ENCODE data around the gene MAGI1.
"Not testable (repeated sequence)": the region's sequence is repeated elsewhere in the genome, so short reads cannot be mapped to it uniquely, and the experiment has no call there.

The MAGI1 gene

DNA sequence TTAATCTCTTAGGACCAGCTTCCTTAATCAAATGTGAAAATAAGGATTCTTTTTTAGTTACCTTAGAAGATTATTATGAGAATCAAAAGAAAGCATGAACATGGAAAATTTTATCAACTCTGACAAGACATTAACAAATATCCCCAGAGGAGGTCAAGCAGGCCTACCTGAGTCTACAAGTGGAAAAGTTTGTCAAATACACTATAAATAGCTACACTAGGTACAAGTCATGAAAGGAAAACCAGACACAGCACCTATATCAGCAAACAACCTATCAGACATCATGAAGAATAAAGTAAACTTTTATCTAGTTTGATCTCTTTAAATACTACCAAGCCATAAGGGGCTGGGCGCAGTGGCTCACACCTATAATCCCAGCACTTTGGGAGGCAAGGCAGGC lies 126.1 kb downstream of the MAGI1 start:
- in situ Hi-C loops (cut with MboI; ENCODE audit: low sequenced_read_pairs): no loop called here

DNA sequence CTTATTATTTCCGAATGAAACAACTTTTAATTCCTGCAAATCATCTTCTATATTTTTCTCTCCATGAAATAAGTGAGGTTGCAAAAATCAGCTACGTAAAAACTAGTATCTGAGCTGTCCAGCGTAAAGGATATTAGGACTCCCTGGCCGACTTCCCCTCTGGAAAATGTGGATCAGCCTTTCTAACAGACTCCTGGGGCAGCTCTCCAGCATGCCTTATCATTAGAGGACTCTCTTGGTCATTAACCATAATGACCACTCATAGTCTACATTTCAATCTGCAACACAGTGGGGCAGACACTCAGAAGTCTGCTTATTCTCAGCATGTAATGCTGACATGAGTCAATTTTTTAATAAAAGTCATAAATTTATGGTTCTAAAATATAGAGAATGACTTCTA lies 130.1 kb downstream of the MAGI1 start:
- in situ Hi-C loops (cut with MboI; ENCODE audit: low sequenced_read_pairs): no loop called here

DNA sequence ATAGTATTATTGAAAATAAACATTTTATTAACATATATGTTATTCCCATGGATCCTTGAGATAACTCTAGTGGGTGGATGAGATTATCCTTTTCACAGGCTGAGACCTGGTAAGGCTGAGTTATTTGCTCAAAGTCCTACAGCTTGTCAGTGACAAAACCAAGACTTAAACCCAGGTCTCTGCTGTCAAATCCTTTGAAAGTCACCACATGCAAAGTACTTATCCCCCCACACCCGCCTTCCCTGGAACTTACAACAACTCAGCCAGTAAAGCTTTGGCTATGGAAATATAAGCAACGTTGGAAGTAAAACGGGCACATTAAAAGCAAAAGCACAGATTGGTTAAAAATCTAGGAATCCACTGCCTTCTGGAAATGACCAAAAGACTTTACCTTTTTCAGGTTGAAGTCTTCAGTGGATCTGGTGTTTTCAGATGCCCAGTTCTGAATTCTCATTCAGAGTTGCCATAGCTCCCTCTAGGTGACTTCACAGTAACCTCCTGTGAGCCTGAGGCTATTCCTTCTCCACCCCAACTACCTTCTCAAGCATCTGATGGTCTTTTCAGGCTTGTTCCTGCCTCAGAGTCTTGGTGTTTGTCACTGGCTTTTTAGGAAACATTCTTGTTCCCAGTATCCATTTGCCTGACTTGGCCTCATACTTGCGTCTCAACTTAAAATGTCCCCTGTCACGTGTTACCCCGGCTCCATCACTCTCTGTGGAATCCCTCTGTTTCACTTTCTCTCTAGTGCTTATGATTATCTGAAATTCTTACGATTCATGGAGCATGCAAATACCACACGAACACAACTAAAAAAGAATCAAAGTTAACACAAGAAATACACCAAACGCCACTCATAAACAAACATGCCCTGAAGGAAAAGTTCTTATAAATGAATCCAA lies 131.2 kb downstream of the MAGI1 start:
- in situ Hi-C loops (cut with MboI; ENCODE audit: low sequenced_read_pairs): no loop called here

DNA sequence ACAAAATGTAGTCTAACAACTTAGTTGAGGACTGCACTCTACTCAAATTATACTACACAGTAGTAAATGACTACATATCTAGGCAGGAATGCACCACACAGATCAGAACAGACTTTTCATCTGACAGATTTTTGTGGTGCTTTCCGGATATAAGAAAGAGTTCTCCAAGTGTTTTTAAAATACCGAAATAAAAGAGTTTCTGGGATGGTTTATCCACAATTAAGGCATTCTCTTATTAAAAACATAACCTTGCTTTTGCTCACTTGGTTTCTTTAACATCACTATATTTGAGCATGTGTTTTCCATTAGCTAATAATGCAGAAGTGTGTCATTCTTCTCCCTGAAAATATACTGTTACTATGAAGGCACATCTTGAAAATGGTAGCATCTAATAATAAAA lies 132.9 kb downstream of the MAGI1 start:
- in situ Hi-C loops (cut with MboI; ENCODE audit: low sequenced_read_pairs): no loop called here

- in situ Hi-C loops (cut with MboI; ENCODE audit: low sequenced_read_pairs): no loop called here
These were observed 134.7 kb downstream of the MAGI1 start for GRCh38 chr3:65904016-65904415.

DNA sequence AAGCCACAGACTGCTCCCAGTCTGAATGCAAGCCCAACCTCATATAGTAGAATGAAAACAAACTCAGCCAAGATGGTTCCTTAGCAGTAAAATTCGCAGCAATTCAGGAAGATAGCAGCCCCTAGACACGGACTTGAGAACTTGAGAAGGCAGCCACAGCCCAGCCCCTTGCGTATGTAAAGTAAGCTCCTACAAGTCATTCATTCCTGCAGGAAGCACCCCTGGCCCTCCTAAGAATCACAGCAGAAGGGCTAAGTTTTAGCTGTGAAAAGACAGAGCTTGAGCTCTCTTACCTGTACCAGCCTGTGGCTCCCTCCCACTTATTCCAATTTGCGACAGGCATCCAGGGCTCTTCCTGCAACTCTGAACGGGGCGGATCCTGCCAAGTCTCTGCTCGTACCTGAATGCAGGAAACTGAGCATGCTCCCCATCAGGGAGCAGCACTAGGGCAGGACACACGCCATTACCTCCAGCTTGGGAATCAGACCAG lies 136.4 kb downstream of the MAGI1 start:
- in situ Hi-C loops (cut with MboI; ENCODE audit: low sequenced_read_pairs): no loop called here

- in situ Hi-C loops (cut with MboI; ENCODE audit: low sequenced_read_pairs): no loop called here
These were observed 137.5 kb downstream of the MAGI1 start for GRCh38 chr3:65901226-65901625.

DNA sequence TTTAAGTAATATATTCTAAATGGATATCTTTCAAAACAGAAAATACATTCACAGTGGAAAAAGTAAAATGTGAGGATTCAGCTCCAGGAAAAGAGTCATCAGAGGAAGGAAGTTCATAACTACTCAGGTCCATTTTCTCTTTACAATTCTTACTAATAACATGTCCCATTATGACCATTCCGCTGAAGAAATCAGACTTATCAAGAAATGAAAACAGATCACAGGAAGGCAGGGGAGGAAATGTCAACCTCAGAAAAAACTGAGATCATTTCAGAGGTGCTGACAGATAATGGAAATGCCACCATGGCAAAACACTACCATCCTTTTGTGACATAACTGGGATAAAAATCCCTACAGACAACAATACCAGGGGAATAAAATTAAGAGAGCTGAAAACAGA lies 139.5 kb downstream of the MAGI1 start:
- in situ Hi-C loops (cut with MboI; ENCODE audit: low sequenced_read_pairs): no loop called here

DNA sequence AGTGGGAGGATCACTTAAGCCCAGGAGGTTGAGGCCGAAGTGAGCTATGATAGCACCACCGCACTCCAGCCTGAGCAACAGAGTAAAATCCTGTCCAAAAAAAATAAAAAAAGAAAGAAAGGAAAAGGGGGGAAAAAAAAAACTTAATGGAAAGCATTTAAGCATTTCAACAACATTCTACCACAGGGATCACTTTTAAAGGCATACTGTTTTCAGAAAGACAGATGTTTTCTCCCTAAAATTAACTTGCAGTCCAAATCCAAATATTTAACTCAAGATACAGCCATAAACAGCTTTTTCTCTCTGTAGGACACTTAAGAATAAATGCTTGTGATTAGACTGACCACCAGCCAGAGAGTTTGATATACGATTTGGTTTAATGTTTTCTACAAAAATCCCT lies 141.0 kb downstream of the MAGI1 start:
- in situ Hi-C loops (cut with MboI; ENCODE audit: low sequenced_read_pairs): no loop called here

GRCh38 chr3:65896321-65896720 lies 142.4 kb downstream of the MAGI1 start:
- in situ Hi-C loops (cut with MboI; ENCODE audit: low sequenced_read_pairs): no loop called here

DNA sequence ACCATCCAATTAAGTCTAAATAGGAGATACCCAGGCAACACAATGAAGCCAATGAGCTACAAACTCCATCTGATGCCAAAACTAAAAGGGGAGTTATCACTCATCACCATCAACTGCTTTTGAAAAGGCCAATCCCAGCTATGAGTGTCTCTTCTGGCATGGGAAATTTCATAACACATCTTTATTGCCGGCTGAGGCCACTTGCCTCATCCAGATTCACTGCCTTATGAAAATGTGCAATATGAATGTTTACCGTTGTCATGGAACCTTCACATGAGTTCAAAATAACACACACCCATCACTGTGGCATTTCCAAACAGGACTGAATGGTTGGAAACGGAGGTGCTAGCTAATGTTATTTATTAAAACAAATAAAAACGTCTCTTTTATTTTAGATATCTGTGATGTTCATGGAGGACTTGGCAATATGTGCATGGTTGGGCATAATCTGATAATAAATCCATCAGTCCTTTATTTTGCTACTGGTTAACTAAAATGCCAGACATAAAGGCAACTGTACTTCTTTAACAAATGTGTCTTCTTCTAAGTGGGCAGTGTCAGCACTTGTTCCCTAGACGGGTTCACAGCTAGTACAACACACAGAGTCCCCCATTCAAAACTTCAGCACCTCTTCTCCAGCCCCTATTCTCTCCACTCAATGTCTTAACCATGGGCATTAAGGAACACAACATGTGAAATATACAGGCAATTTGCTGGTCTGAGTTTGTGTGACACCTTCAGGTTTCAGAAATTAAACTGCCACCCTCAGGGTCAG lies 143.9 kb downstream of the MAGI1 start:
- in situ Hi-C loops (cut with MboI; ENCODE audit: low sequenced_read_pairs): no loop called here

DNA sequence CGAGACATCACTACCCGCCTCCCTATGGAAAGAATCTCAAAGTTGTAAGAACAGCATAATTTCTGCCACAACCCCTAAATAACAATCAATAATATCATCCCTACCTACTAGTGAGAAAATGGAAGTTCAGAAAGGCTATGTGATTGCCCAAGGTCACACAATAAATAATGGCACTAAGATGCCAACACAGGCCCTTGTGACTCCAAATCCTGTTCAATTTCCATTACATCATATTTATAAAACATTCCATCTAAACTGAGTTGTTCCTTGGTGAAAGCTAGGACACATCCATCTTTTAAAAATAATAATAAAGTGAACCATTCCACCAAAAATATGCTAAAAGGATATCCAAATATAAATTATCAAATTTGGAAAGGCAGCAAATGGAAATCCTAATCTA lies 144.6 kb downstream of the MAGI1 start:
- in situ Hi-C loops (cut with MboI; ENCODE audit: low sequenced_read_pairs): no loop called here

DNA sequence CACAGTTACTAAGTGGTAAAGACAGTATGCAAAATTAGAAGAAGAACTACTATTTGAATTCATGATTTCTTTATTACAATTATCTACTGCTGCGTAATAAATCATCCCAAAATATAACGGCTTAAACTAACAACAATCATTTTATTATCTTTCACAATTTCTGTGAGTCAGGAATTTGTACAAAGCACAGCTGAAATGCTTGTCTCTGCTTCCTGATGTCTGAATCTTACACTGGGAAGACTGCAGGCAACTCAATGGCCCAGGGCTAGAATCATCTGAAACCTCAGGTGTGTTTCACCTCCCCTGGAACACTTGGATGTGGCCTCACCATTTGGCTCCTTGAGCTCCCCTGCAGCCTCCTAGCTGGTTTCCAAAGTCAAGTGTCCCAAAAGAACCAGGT lies 145.1 kb downstream of the MAGI1 start:
- in situ Hi-C loops (cut with MboI; ENCODE audit: low sequenced_read_pairs): no loop called here

- in situ Hi-C loops (cut with MboI; ENCODE audit: low sequenced_read_pairs): not testable (repeated sequence)
These were observed 147.2 kb downstream of the MAGI1 start for GRCh38 chr3:65891477-65891876.

DNA sequence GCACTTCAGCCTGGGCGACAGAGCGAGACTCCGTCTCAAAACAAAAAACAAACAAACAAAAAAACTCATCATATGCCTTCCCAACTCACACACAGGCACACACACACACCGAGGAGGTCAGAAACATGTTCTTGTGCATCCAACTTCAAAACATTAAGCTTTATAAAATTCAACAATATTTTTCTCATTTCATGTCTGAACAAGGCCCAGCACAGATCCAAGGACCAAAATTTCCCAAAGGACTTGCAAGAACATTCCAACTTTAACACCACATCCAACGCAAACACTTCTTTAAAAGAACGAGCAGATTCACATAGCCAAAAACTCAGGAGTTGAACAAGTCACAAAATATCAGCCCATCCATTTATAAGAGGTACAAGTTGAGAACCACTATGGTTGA lies 148.4 kb downstream of the MAGI1 start:
- in situ Hi-C loops (cut with MboI; ENCODE audit: low sequenced_read_pairs): no loop called here

DNA sequence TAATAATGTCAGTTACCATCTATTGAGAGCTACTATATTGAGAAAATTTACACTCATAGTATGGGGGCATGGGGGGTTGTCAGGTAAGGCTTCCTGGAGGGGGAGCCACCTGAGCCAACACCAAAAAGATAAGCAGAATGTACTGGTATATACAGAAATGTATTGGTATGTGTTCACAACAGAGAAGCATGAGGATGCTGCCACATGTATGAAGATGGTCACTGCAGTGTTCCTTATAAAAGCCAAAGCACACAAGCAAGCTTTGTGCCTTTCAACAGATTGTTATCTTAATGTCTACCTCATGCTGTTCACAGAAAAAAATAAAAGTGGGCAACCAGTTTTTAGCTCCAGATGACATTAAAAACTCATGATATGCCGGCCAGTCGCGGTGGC lies 149.0 kb downstream of the MAGI1 start:
- in situ Hi-C loops (cut with MboI; ENCODE audit: low sequenced_read_pairs): no loop called here

- in situ Hi-C loops (cut with MboI; ENCODE audit: low sequenced_read_pairs): no loop called here
These were observed 149.6 kb downstream of the MAGI1 start for GRCh38 chr3:65888980-65889706.

DNA sequence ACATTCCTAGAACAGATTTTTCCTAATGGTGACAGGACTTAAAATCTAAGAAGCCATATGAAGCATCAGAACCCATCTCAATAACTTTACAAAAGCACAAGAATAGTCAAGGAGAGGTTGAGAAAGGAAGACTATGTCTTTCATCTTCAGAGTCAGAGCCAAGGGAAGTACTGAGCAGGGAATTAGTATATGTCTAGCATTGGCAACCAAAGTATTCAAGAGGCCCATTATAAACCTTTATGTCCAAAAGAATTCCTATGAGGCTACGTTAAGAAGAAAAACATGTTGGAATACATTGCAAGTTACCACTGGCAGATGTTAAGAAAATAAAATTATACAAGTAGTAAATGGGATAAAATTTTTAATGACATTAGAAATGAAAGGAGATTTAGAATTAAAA lies 150.5 kb downstream of the MAGI1 start:
- in situ Hi-C loops (cut with MboI; ENCODE audit: low sequenced_read_pairs): no loop called here

GRCh38 chr3:65886391-65886790 lies 152.3 kb downstream of the MAGI1 start:
- in situ Hi-C loops (cut with MboI; ENCODE audit: low sequenced_read_pairs): no loop called here

DNA sequence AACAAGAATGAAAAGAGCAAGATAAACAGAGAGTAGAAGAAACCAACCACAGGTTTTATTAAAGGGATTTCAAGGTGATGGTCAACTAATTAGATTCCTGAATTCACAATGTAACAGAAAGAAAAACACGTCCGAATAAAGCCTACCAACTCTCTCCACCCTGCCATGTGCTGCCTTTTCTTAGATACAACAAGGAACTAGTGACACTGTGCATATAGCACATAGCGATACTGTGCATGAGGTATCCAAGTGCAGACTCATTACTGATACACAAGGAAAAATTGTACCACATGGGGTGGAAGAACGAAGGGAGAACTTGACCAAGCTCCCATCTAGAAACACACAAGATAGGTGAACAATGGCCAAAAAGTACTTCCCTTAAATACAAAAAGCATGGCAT lies 154.6 kb downstream of the MAGI1 start:
- in situ Hi-C loops (cut with MboI; ENCODE audit: low sequenced_read_pairs): no loop called here

GRCh38 chr3:65883613-65884012 lies 155.1 kb downstream of the MAGI1 start:
- in situ Hi-C loops (cut with MboI; ENCODE audit: low sequenced_read_pairs): no loop called here

Measured in HL-60/S4 treated with phorbol 12-myristate 13-acetate at 8.2 ng/mL for 4 days and 3 days (cell line).